ENCODE measurements around the gene EPHB1. TPM values are rescaled to one million over a fixed set of nuclear protein-coding genes. Genes with fewer than 3 reads are reported as not detected.
"Not testable (repeated sequence)": the region's sequence is repeated elsewhere in the genome, so short reads cannot be mapped to it uniquely, and the experiment has no call there.

The EPHB1 gene
- total RNA-seq, 1 donor from 2014 or later, result 16.3 TPM

DNA sequence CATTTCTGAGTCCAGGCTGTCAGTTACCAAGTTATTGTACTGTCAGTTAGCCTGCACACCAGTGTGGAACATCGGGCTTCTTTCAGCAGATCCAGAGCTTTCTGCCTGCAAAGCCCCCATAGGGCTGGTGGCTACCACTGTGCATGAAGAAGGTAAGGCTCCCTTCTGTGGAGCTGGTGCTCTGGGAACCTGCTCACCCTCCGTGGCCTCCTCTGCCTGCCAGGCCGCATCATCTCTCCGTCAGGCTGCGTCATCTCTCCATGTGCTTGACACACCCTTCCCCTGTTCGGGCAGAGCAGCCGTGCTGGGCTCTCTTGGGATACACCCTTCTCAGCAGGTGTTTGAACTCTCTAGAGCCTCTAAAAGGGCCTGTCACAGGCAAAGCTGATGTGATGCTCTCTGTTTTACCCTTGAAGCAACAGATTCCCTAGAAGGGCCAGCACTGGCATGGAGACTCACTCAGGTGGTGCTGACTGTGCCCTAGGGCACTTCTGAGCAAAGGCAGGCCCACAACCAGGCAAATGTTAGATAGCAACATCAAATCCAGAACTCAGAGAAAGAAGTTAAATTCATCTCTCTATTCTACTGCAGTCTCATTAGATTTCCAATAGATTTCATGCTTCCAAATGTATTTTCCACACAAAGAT is 261.1 kb downstream of the EPHB1 start:
- Mint-ChIP-seq H3K9me3 (ENCODE audit: unreplicated experiment) (peaks cover 6% of the 10 kb centered on the region), H3K4me1 (ENCODE audit: low read depth, unreplicated experiment) (peaks cover 3% of the 10 kb centered on the region), H3K36me3 (ENCODE audit: unreplicated experiment) (no peaks in the 10 kb centered on the region), H3K27me3 (ENCODE audit: unreplicated experiment) (peaks cover 1% of the 10 kb centered on the region), H3K27ac (ENCODE audit: unreplicated experiment) (no peak overlapping the region), H3K4me3 (ENCODE audit: unreplicated experiment) (no peak overlapping the region)
- no peak for TF ChIP-seq CTCF (IDR thresholded peaks at IDR 0.05; ENCODE audit: partially characterized antibody, unreplicated experiment)
- no peak for DNase-seq

GRCh38 chr3:135056733-135057310 is 261.8 kb downstream of the EPHB1 start:
- Mint-ChIP-seq H3K4me3 (ENCODE audit: unreplicated experiment) (no peak overlapping the region), H3K36me3 (ENCODE audit: unreplicated experiment) (no peaks in the 10 kb centered on the region), H3K27me3 (ENCODE audit: unreplicated experiment) (peaks cover 1% of the 10 kb centered on the region), H3K9me3 (ENCODE audit: unreplicated experiment) (peaks cover 6% of the 10 kb centered on the region), H3K27ac (ENCODE audit: unreplicated experiment) (no peak overlapping the region), H3K4me1 (ENCODE audit: low read depth, unreplicated experiment) (peaks cover 3% of the 10 kb centered on the region)
- DNase-seq, result no peak
- TF ChIP-seq CTCF (IDR thresholded peaks at IDR 0.05; ENCODE audit: partially characterized antibody, unreplicated experiment), result no peak

- H3K4me1 Mint-ChIP-seq (ENCODE audit: low read depth, unreplicated experiment), result peaks cover 3% of the 10 kb centered on the region
- TF ChIP-seq CTCF (IDR thresholded peaks at IDR 0.05; ENCODE audit: partially characterized antibody, unreplicated experiment), result no peak
- H3K27me3 Mint-ChIP-seq (ENCODE audit: unreplicated experiment), result peaks cover 1% of the 10 kb centered on the region
- peaks cover 2% of the 10 kb centered on the region for H3K36me3 Mint-ChIP-seq (ENCODE audit: unreplicated experiment)
- no peak overlapping the region for H3K4me3 Mint-ChIP-seq (ENCODE audit: unreplicated experiment)
- no peak for DNase-seq
- H3K27ac Mint-ChIP-seq (ENCODE audit: unreplicated experiment), result no peak overlapping the region
- H3K9me3 Mint-ChIP-seq (ENCODE audit: unreplicated experiment), result peaks cover 10% of the 10 kb centered on the region
Measured at GRCh38 chr3:135057996-135058395, 262.9 kb downstream of the EPHB1 start.

DNA sequence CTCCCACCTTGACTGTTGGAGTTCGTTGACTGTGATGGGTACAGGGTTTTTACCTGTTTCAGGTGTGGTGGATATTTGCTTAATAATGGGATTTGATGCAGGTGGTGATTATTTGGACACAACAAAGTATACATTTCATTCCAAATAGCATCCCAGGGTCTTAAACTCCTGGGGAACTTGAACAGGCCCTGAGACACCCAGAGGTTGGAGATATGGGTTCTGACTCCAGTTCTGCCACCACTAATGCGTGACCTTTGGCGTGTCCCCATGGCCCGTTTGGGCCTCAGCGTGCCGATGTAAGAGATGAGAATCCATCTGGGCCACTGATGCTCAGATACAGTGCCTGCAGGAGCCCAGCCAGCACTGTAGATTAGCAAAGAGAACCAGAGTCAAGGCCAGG is 264.5 kb downstream of the EPHB1 start:
- H3K27ac Mint-ChIP-seq (ENCODE audit: unreplicated experiment), result no peak overlapping the region
- no peak for TF ChIP-seq CTCF (IDR thresholded peaks at IDR 0.05; ENCODE audit: partially characterized antibody, unreplicated experiment)
- peaks cover 9% of the 10 kb centered on the region for H3K36me3 Mint-ChIP-seq (ENCODE audit: unreplicated experiment)
- DNase-seq, result no peak
- no peak overlapping the region for H3K4me3 Mint-ChIP-seq (ENCODE audit: unreplicated experiment)
- H3K27me3 Mint-ChIP-seq (ENCODE audit: unreplicated experiment), result peaks cover 1% of the 10 kb centered on the region
- peaks cover 3% of the 10 kb centered on the region for H3K4me1 Mint-ChIP-seq (ENCODE audit: low read depth, unreplicated experiment)
- H3K9me3 Mint-ChIP-seq (ENCODE audit: unreplicated experiment), result peaks cover 10% of the 10 kb centered on the region

GRCh38 chr3:135066844-135067727 is 272.0 kb downstream of the EPHB1 start:
- H3K27me3 Mint-ChIP-seq (ENCODE audit: unreplicated experiment); H3K4me3 Mint-ChIP-seq (ENCODE audit: unreplicated experiment); H3K27ac Mint-ChIP-seq (ENCODE audit: unreplicated experiment); H3K9me3 Mint-ChIP-seq (ENCODE audit: unreplicated experiment); H3K4me1 Mint-ChIP-seq (ENCODE audit: low read depth, unreplicated experiment); DNase-seq: not testable (repeated sequence)
- H3K36me3 Mint-ChIP-seq (ENCODE audit: unreplicated experiment), result peaks cover 20% of the 10 kb centered on the region

All from glutamatergic neuron (in vitro differentiated cells).